SU-DHL-6 (cell line): Measurements from ENCODE around the gene FBXW7.

ENCODE experiments used
- H2AFZ ChIP-seq: fragments of 200-600 bp; sonication (generic); 2 replicates; pipeline ENCODE4 v1.6.1; 2014; ENCODE audit warnings: low read depth, mild to moderate bottlenecking, moderate library complexity, mixed read lengths, antibody characterized with exemption, low read length; ENCODE audit not compliant: severe bottlenecking
- H3F3A ChIP-seq: fragments of 200-600 bp; shearing (Covaris generic); 2 replicates; pipeline ENCODE4 v1.6.0; 2016; ENCODE audit warnings: antibody characterized with exemption, mild to moderate bottlenecking; ENCODE audit not compliant: insufficient read depth
- H3K27ac ChIP-seq: fragments of 200-600 bp; sonication (generic); 2 replicates; pipeline ENCODE4 v1.5.1; 2016; ENCODE audit warnings: low read depth, mild to moderate bottlenecking, low read length, moderate library complexity, mixed read lengths
- H3K27me3 ChIP-seq: fragments of 200-600 bp; sonication (generic), shearing (Covaris generic); 2 replicates; pipeline ENCODE4 v1.6.0; 2014; ENCODE audit warnings: mild to moderate bottlenecking, low read length
- H3K36me3 ChIP-seq: fragments of 200-600 bp; sonication (generic); 2 replicates; pipeline ENCODE4 v1.6.1; 2014; ENCODE audit warnings: mild to moderate bottlenecking, low read length, mixed read lengths
- H3K4me2 ChIP-seq: fragments of 300-600, 200-600 bp; shearing (Covaris generic), sonication (generic); 2 replicates; pipeline ENCODE4 v1.6.0; 2014; ENCODE audit warnings: low read length, low read depth, mild to moderate bottlenecking; ENCODE audit not compliant: poor library complexity, severe bottlenecking
- H3K4me3 ChIP-seq: fragments of 200-600 bp; sonication (generic); 2 replicates; pipeline ENCODE4 v1.5.1; 2014; ENCODE audit warnings: antibody characterized with exemption, low read length, mild to moderate bottlenecking, mixed read lengths; ENCODE audit not compliant: insufficient read depth, poor library complexity, severe bottlenecking
- H3K79me2 ChIP-seq: fragments of 200-600 bp; sonication (generic); 2 replicates; pipeline ENCODE4 v1.6.1; 2014; ENCODE audit warnings: mild to moderate bottlenecking, low read length, moderate library complexity; ENCODE audit not compliant: insufficient read depth
- H3K9ac ChIP-seq: fragments of 200-600 bp; sonication (generic); 2 replicates; pipeline ENCODE4 v1.7.0; 2014; ENCODE audit warnings: mild to moderate bottlenecking, low read length
- H3K9me2 ChIP-seq: fragments of 200-600 bp; sonication (generic); replicated peaks from 2 replicates; pipeline ENCODE4 v1.6.1; 2014; ENCODE audit warnings: low read length; ENCODE audit not compliant: insufficient read depth
- H3K9me3 ChIP-seq: fragments of 200-600 bp; sonication (generic); 2 replicates; pipeline ENCODE4 v1.6.1; 2014; ENCODE audit warnings: low read length, mixed read lengths; ENCODE audit not compliant: insufficient read depth
- H4K20me1 ChIP-seq: fragments of 200-600 bp; sonication (generic); 2 replicates; pipeline ENCODE4 v1.6.1; 2014; ENCODE audit warnings: low read depth, mild to moderate bottlenecking, antibody characterized with exemption, low read length, moderate library complexity, mixed read lengths
- CTCF ChIP-seq: fragments of 200-600 bp; sonication (generic); IDR thresholded peaks from one replicate; pipeline ENCODE4 v1.5.1; 2017; ENCODE audit warnings: antibody characterized with exemption, mild to moderate bottlenecking, low read length, moderate library complexity; ENCODE audit not compliant: insufficient read depth, poor library complexity, severe bottlenecking
- EZH2phosphoT487 ChIP-seq: fragments of 200-600 bp; sonication (generic), shearing (Covaris generic); conservative IDR thresholded peaks from 2 replicates; pipeline ENCODE4 v1.6.1; 2018; ENCODE audit warnings: mild to moderate bottlenecking, antibody characterized with exemption, low read length, moderate library complexity, mixed read lengths

Gene FBXW7

GRCh38 chr4:152522754-152523153, 13.1 kb downstream of the FBXW7 start:
- no peaks in the 10 kb centered on the region for H3K9me3 ChIP-seq
- TF ChIP-seq CTCF, result no peak
- H3K27me3 ChIP-seq, result no peaks in the 10 kb centered on the region
- H2AFZ ChIP-seq, result no peak overlapping the region
- no peaks in the 10 kb centered on the region for H3K36me3 ChIP-seq
- peaks cover 97% of the 10 kb centered on the region for H3K79me2 ChIP-seq
- H3K9ac ChIP-seq, result no peak overlapping the region
- no peak overlapping the region for H3K27ac ChIP-seq
- H3K9me2 ChIP-seq, result no peaks in the 10 kb centered on the region
- H3K4me3 ChIP-seq, result no peak overlapping the region
- no peak overlapping the region for H3K4me2 ChIP-seq
- H4K20me1 ChIP-seq, result 0 out of 2 replicates have a peak, but pooled peaks cover 6% of the 10 kb centered on the region
- H3F3A ChIP-seq, result peaks cover 3% of the 10 kb centered on the region; the same call in 1 of the 2 replicates

- H3K4me3 ChIP-seq, result no peak overlapping the region
- no peak for TF ChIP-seq EZH2phosphoT487
- H3K4me2 ChIP-seq, result no peak overlapping the region
- no peaks in the 10 kb centered on the region for H3K9me3 ChIP-seq
- H2AFZ ChIP-seq, result no peak overlapping the region
- no peaks in the 10 kb centered on the region for H3K27me3 ChIP-seq
- no peaks in the 10 kb centered on the region for H3K36me3 ChIP-seq
- no peak overlapping the region for H3K27ac ChIP-seq
- no peaks in the 10 kb centered on the region for H3K9me2 ChIP-seq
- H3K9ac ChIP-seq, result no peak overlapping the region
- peaks cover 3% of the 10 kb centered on the region; the same call in 1 of the 2 replicates for H3F3A ChIP-seq
- 0 out of 2 replicates have a peak, but pooled peaks cover 6% of the 10 kb centered on the region for H4K20me1 ChIP-seq
- H3K79me2 ChIP-seq, result peaks cover 97% of the 10 kb centered on the region
These were observed 13.6 kb downstream of the FBXW7 start for GRCh38 chr4:152522245-152522644.

- Histone ChIP-seq H4K20me1 (no peaks in the 10 kb centered on the region), H3K9me3 (no peaks in the 10 kb centered on the region), H2AFZ (no peak overlapping the region), H3K9me2 (no peaks in the 10 kb centered on the region), H3K79me2 (peaks cover 94% of the 10 kb centered on the region), H3K4me3 (no peak overlapping the region), H3F3A (0 out of 2 replicates have a peak, but pooled peaks cover 7% of the 10 kb centered on the region), H3K4me2 (no peak overlapping the region), H3K27ac (no peak overlapping the region), H3K9ac (no peak overlapping the region), H3K36me3 (no peaks in the 10 kb centered on the region), H3K27me3 (no peaks in the 10 kb centered on the region)
- no peak for TF ChIP-seq CTCF
- no peak for TF ChIP-seq EZH2phosphoT487
These were observed 19.7 kb downstream of the FBXW7 start for GRCh38 chr4:152516156-152516555.

- H3K36me3 ChIP-seq, result no peaks in the 10 kb centered on the region
- no peak overlapping the region for H3K27ac ChIP-seq
- peaks cover 94% of the 10 kb centered on the region for H3K79me2 ChIP-seq
- H3K27me3 ChIP-seq, result no peaks in the 10 kb centered on the region
- H3F3A ChIP-seq, result 0 out of 2 replicates have a peak, but pooled peaks cover 7% of the 10 kb centered on the region
- no peak overlapping the region for H3K4me2 ChIP-seq
- H3K9me2 ChIP-seq, result no peaks in the 10 kb centered on the region
- TF ChIP-seq CTCF (no peak), EZH2phosphoT487 (no peak)
- no peaks in the 10 kb centered on the region for H3K9me3 ChIP-seq
- no peak overlapping the region for H3K4me3 ChIP-seq
- H4K20me1 ChIP-seq, result no peaks in the 10 kb centered on the region
- H3K9ac ChIP-seq, result no peak overlapping the region
- no peak overlapping the region for H2AFZ ChIP-seq
These were observed 20.2 kb downstream of the FBXW7 start for GRCh38 chr4:152515678-152516077.
